Spleen (tissue), 11 donors: Measurements from ENCODE around the gene CLASRP. TPM values are rescaled to one million over a fixed set of nuclear protein-coding genes. Genes with fewer than 3 reads are reported as not detected.
A peak's percentile ranks its signal among the peaks of the same experiment; 100 is the strongest.

Source experiments
- DNase-seq: peaks from one replicate; pipeline ENCODE4 v3.0.0-alpha.2; 2020
- H3K27ac ChIP-seq, 8 donors: fragments of 200-600 bp; sonication (generic) in 7 of 8; 1 replicate in 4 of 8; 2 replicates in 4 of 8; pipeline versions ENCODE4 v1.5.0 to v1.8.0; 2016 to 2021; ENCODE audit warnings: inconsistent platforms in 4 of 8, mild to moderate bottlenecking in 4 of 8, moderate library complexity in 1 of 8
- H3K27me3 ChIP-seq, 7 donors: fragments of 200-600 bp; sonication (generic) in 6 of 7; replicated peaks in 1 of 7; 1 replicate in 4 of 7; 2 replicates in 3 of 7; pipeline versions ENCODE4 v1.5.0 to v1.8.0; 2016 to 2021; ENCODE audit warnings: inconsistent platforms in 3 of 7, mild to moderate bottlenecking in 1 of 7
- H3K36me3 ChIP-seq, 6 donors: fragments of 200-600 bp; sonication (generic) in 5 of 6; 1 replicate in 4 of 6; 2 replicates in 2 of 6; pipeline versions ENCODE4 v1.5.0 to v1.8.0; 2016 to 2021; ENCODE audit warnings: inconsistent platforms in 2 of 6
- H3K4me1 ChIP-seq, 6 donors: fragments of 200-600 bp; sonication (generic) in 5 of 6; 1 replicate in 3 of 6; 2 replicates in 3 of 6; pipeline versions ENCODE4 v1.5.0 to v1.8.0; 2016 to 2021; ENCODE audit warnings: inconsistent platforms in 3 of 6
- H3K4me3 ChIP-seq, 8 donors: fragments of 200-600 bp; sonication (generic) in 7 of 8; 1 replicate in 4 of 8; 2 replicates in 4 of 8; pipeline versions ENCODE4 v1.5.0 to v1.8.0; 2016 to 2021; ENCODE audit warnings: inconsistent platforms in 4 of 8, mild to moderate bottlenecking in 4 of 8, moderate library complexity in 2 of 8
- H3K9me3 ChIP-seq, 8 donors: fragments of 200-600 bp; sonication (generic) in 7 of 8; 1 replicate in 4 of 8; 2 replicates in 4 of 8; pipeline versions ENCODE4 v1.5.0 to v1.8.0; 2016 to 2021; ENCODE audit warnings: inconsistent platforms in 4 of 8
- CTCF ChIP-seq, 11 experiments: fragments of 200-600 bp in 7 of 11; fragments of 450-650 bp in 4 of 11; sonication (generic) in 4 of 11; IDR thresholded peaks in 8 of 11; conservative IDR thresholded peaks in 3 of 11; 1 replicate in 7 of 11; 2 replicates in 4 of 11; pipeline versions ENCODE4 v1.4.0 to v1.8.0; 2016 to 2021; ENCODE audit warnings: antibody characterized with exemption in 11 of 11, inconsistent platforms in 4 of 11, mild to moderate bottlenecking in 1 of 11
- POLR2A ChIP-seq, 3 donors: fragments of 450-650 bp; IDR thresholded peaks; one replicate each; pipeline ENCODE4 v1.5.1; 2017; ENCODE audit warnings: antibody characterized with exemption in 3 of 3, mild to moderate bottlenecking in 1 of 3
- POLR2AphosphoS5 ChIP-seq, 3 donors: sonication (generic); formaldehyde crosslinking; IDR thresholded peaks; one replicate each; pipeline ENCODE4 v1.5.1; 2017; ENCODE audit warnings: antibody characterized with exemption in 3 of 3
- WGBS, 5 donors: extraction: QIAGEN DNeasy Blood & Tissue Kit in 3 of 5; methylation state at CpG; one replicate each; pipeline versions ENCODE4 v1.1.5 to v1.1.7; 2013 to 2018; 5-methylcytosine and 5-hydroxymethylcytosine counted together
- intact Hi-C: fragments of 100-400 bp; cut with DNase I; formaldehyde crosslinking; loops from one replicate; pipeline ENCODE4 v1.15.0; 2023; ENCODE audit warnings: low total_unique reads
- polyA plus RNA-seq, 3 donors: library from polyadenylated mRNA; stranded (reverse); fragments of 200-250 nt; gene quantifications; one replicate each; pipeline ENCODE4 v1.2.1, GENCODE V29; 2013
- total RNA-seq, 7 donors: library from RNA; depleted of rRNA in 3 of 7; stranded (reverse); fragments of >200 nt in 3 of 7; fragmentation: NEBNext Ultra II Directional in 4 of 7; extraction: Animal tissue kit (Norgen Biotek cat#: 25700) in 4 of 7; gene quantifications; one replicate each; pipeline versions ENCODE4 v1.1.0 to v1.2.1, GENCODE V29; 2016 to 2021
- donor health status: healthy with polysubstance abuse.
- donor health status: DM: no; HTN: no; CAD: no; lungs with moderate emphysema.
- donor health status: DM: no; HTN: no; CAD: no.
- donor health status: Bipolar disorder and iron deficiency.
- donor health status: healthy.
- donor health status: DM: no; HTN: no; CAD: no.
- donor health status: DM: yes; HTN: yes; CAD: no.

Gene CLASRP
- total and polyA plus RNA-seq, 10 donors, result 61.3 to 215 (median 145) TPM

DNA sequence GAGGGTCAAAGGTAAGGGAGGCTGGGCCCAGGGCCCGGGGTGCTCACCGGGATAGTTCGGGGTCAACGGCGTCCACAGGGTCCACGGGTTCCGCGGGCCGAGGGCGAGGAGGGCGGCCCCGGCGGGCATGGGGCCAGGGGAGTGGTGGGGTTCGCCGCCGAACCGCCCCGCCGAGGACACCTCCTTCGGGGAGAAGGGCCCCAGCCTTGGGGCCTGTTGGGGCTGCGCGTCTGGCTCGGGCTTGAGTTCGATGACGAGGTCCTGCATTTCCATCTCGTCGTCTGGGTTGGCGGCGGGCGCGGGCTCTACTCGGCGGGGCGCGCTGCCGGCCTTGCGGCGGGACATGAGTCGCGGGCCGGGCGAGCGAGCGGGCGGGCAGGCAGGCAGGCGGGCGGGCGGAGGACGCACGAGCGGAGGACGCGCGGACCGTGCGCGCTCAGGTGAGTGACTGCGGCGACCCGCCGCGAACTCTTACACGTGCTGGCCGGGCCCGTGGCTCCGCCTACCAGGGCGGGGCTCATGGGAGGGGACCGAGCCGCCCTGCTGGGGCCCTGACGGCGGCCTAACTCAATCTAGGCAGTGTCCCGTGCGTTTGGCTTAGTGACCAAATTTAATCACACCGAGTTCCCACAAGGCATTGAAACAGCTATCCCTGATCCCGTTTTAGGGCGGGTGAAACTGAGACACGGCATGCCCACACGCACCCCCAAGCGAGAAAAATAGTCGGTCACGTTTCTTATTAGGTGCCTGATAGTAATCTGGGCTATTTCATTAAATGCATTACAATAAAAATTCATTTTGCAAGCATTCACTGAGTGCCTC lies 37.4 kb downstream of the CLASRP start, which contains the start of gene ZNF296:
Gene ZNF296, minus strand, starts transcription at position 450 of the 822 bp plus-strand sequence. Its CDS starts 105 bp downstream, at position 345.
- Histone ChIP-seq H3K4me3 (peak within 1 kb of the TSS; percentile 56 to 94 (median 78)), H3K27ac (peak within 1 kb of the TSS; percentile 80 to 94 (median 90)), H3K27me3 (no peaks in the 10 kb centered on the region), H3K9me3 (no peaks in the 10 kb centered on the region), H3K4me1 (peaks cover 25 to 82% (median 63%) of the 10 kb centered on the region in 6 donors), H3K36me3 (peaks cover 0 to 33% (median 18%) of the 10 kb centered on the region in 6 donors)
- no peak for TF ChIP-seq CTCF (IDR thresholded peaks at IDR 0.05 in 8 of 11, conservative IDR thresholded peaks at IDR 0.05 in 3 of 11)
- peak; percentile 81 to 90 (median 88) for TF ChIP-seq POLR2AphosphoS5 (IDR thresholded peaks at IDR 0.05)
- peak in 1 of 3 donors; percentile 49 for TF ChIP-seq POLR2A (IDR thresholded peaks at IDR 0.05)
- WGBS, 5 donors, result 1 to 3% (median 2%) methylated on average over 38 to 81 of the region's 81 CpGs
- peak; percentile 97 for DNase-seq
- intact Hi-C loops, result no loop called here

DNA sequence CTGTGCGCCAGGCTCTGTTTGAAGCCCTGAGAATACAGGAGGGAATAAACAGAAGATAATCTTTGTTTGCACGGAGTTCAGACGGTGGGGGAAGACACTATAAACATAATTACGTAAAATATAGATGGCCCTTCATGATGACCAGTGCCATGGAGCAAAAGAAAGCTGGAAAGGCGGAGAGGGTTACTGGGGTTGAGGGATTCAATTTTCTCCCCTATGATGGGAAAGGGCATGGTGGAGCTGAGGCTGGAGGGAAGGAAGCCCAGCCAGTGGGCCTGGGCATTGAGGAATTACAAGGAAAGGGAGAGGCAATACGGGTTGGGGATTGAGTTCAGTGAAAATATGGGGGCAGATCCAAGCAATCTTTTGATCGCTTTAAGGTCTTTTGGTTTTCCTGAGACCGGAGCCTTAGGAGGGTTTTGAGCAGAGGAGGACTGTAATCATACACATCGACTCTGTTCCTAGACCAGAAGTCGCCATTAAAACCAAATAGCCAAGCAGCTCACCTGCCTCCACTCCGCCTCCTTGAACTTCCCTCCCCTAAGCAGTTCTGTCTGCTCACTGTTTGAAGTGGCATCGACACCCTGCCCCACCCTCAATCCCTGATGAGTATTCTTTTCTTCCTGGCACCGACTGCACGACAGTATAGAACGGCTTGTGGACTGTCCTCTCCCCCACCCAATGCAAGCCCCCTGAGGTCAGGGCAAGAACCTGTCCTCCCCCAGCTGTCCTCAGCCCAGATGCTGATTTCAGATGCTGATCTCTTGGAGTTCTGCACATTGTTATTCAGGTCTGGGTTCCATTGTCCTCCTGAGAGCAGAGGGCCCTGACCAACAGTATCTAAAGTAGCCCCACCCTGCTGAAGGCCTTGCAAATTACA lies 38.2 kb downstream of the CLASRP start:
- H3K36me3 ChIP-seq, result peaks cover 0 to 33% (median 17%) of the 10 kb centered on the region in 6 donors
- H3K9me3 ChIP-seq, result no peaks in the 10 kb centered on the region
- DNase-seq, result no peak
- H3K4me1 ChIP-seq, result peaks cover 25 to 89% (median 68%) of the 10 kb centered on the region in 6 donors
- 80 to 85% (median 83%) methylated on average over 15 of the region's 15 CpGs for WGBS, 5 donors
- H3K4me3 ChIP-seq, result peak overlapping the region in 7 of 8 donors; percentile 73 to 94 (median 79)
- H3K27me3 ChIP-seq, result no peaks in the 10 kb centered on the region
- intact Hi-C loops, result no loop called here
- TF ChIP-seq POLR2A (IDR thresholded peaks at IDR 0.05), result no peak
- no peak for TF ChIP-seq CTCF (IDR thresholded peaks at IDR 0.05 in 8 of 11, conservative IDR thresholded peaks at IDR 0.05 in 3 of 11)
- no peak for TF ChIP-seq POLR2AphosphoS5 (IDR thresholded peaks at IDR 0.05)
- H3K27ac ChIP-seq, result peak overlapping the region; percentile 80 to 94 (median 90)

- H3K27ac ChIP-seq, result peak overlapping the region; percentile 52 to 90 (median 86)
- intact Hi-C loops, result no loop called here
Measured at GRCh38 chr19:45078390-45079062, 39.7 kb downstream of the CLASRP start.

More at GRCh38 chr19:45078390-45079062, 39.7 kb downstream of the CLASRP start:
- 58 to 69% (median 64%) methylated on average over 8 to 10 of the region's 10 CpGs for WGBS, 5 donors
- H3K4me3 ChIP-seq, result peak overlapping the region; percentile 79 to 99 (median 84)
- DNase-seq, result no peak
- peaks cover 25 to 91% (median 69%) of the 10 kb centered on the region in 6 donors for H3K4me1 ChIP-seq
- TF ChIP-seq CTCF (IDR thresholded peaks at IDR 0.05 in 8 of 11, conservative IDR thresholded peaks at IDR 0.05 in 3 of 11), result no peak
- TF ChIP-seq POLR2AphosphoS5 (IDR thresholded peaks at IDR 0.05), result no peak
- no peak for TF ChIP-seq POLR2A (IDR thresholded peaks at IDR 0.05)
- peaks cover 0 to 33% (median 11%) of the 10 kb centered on the region in 6 donors for H3K36me3 ChIP-seq
- H3K9me3 ChIP-seq, result no peaks in the 10 kb centered on the region
- H3K27me3 ChIP-seq, result no peaks in the 10 kb centered on the region
